H9 (cell line): ENCODE measurements around the gene IFNA6. TPM values are rescaled to one million over a fixed set of nuclear protein-coding genes. Genes with fewer than 3 reads are reported as not detected.

Source experiments
- DNase-seq: peaks from one replicate; pipeline ENCODE4 v3.0.0-alpha.2; 2017
- H2AFZ ChIP-seq: one replicate; pipeline ENCODE4 v1.6.1; 2013; ENCODE audit warnings: mild to moderate bottlenecking, low read length, control low read depth, moderate library complexity
- H2AK5ac ChIP-seq: 2 replicates; pipeline ENCODE4 v1.6.1; 2013; ENCODE audit warnings: low read length, control low read depth, mixed read lengths; ENCODE audit not compliant: insufficient read length
- H2BK120ac ChIP-seq: one replicate; pipeline ENCODE4 v1.6.1; 2013; ENCODE audit warnings: low read depth, mild to moderate bottlenecking, low read length, control low read depth, inconsistent platforms; ENCODE audit not compliant: poor library complexity, severe bottlenecking
- H2BK12ac ChIP-seq: 2 replicates; pipeline ENCODE4 v1.6.1; 2013; ENCODE audit warnings: low read length, control low read depth, mixed read lengths, low read depth; ENCODE audit not compliant: insufficient read length
- H2BK15ac ChIP-seq: 2 replicates; pipeline ENCODE4 v1.6.1; 2013; ENCODE audit warnings: low read depth, low read length, control low read depth
- H2BK20ac ChIP-seq: one replicate; pipeline ENCODE4 v1.6.1; 2013; ENCODE audit warnings: low read depth, mild to moderate bottlenecking, low read length, control low read depth, inconsistent platforms; ENCODE audit not compliant: poor library complexity, severe bottlenecking
- H2BK5ac ChIP-seq: 2 replicates; pipeline ENCODE4 v1.6.1; 2013; ENCODE audit warnings: low read length, control low read depth, mixed read lengths; ENCODE audit not compliant: insufficient read length
- H3K14ac ChIP-seq: 2 replicates; pipeline ENCODE4 v1.6.1; 2013; ENCODE audit warnings: low read length, control low read depth; ENCODE audit not compliant: insufficient read depth
- H3K18ac ChIP-seq: 2 replicates; pipeline ENCODE4 v1.6.1; 2013; ENCODE audit warnings: low read depth, mild to moderate bottlenecking, mixed read lengths, low read length, control low read depth; ENCODE audit not compliant: insufficient read length
- H3K23ac ChIP-seq: 2 replicates; pipeline ENCODE4 v1.6.1; 2013; ENCODE audit warnings: low read length, control low read depth, mixed read lengths, low read depth; ENCODE audit not compliant: insufficient read length
- H3K23me2 ChIP-seq: 2 replicates; pipeline ENCODE4 v1.6.1; 2013; ENCODE audit warnings: low read depth, mild to moderate bottlenecking, mixed read lengths, low read length, control low read depth; ENCODE audit not compliant: insufficient read length, poor library complexity, severe bottlenecking
- H3K27ac ChIP-seq: 2 replicates; pipeline ENCODE4 v1.5.1; 2013; ENCODE audit warnings: low read length, control low read depth, mixed read lengths, low read depth; ENCODE audit not compliant: insufficient read length
- H3K27me3 ChIP-seq: 2 replicates; pipeline ENCODE4 v1.6.1; 2013; ENCODE audit warnings: low read length, control low read depth, inconsistent platforms; ENCODE audit not compliant: insufficient read depth
- H3K4ac ChIP-seq: 2 replicates; pipeline ENCODE4 v1.6.1; 2013; ENCODE audit warnings: low read depth, mild to moderate bottlenecking, control low read depth, inconsistent platforms, low read length, moderate library complexity
- H3K4me1 ChIP-seq: 2 replicates; pipeline ENCODE4 v1.6.1; 2013; ENCODE audit warnings: low read length, control low read depth, inconsistent platforms; ENCODE audit not compliant: insufficient read depth
- H3K4me2 ChIP-seq: 2 replicates; pipeline ENCODE4 v1.6.1; 2013; ENCODE audit warnings: low read length, control low read depth, mixed read lengths; ENCODE audit not compliant: insufficient read length, insufficient read depth
- H3K56ac ChIP-seq: 2 replicates; pipeline ENCODE4 v1.6.1; 2013; ENCODE audit warnings: low read depth, mild to moderate bottlenecking, mixed read lengths, low read length, control low read depth; ENCODE audit not compliant: insufficient read length
- H3K79me1 ChIP-seq: 2 replicates; pipeline ENCODE4 v1.6.1; 2013; ENCODE audit warnings: low read depth, mild to moderate bottlenecking, moderate library complexity, low read length, control low read depth, inconsistent platforms; ENCODE audit not compliant: insufficient read depth, poor library complexity, severe bottlenecking
- H3K79me2 ChIP-seq: 2 replicates; pipeline ENCODE4 v1.6.1; 2013; ENCODE audit warnings: low read length, control low read depth, inconsistent platforms; ENCODE audit not compliant: insufficient read depth
- H3K9ac ChIP-seq: 2 replicates; pipeline ENCODE4 v1.6.1; 2013; ENCODE audit warnings: low read length, control low read depth, mixed read lengths; ENCODE audit not compliant: insufficient read length; ENCODE audit errors: extremely low read depth
- H3K9me3 ChIP-seq: one replicate; pipeline ENCODE4 v1.6.1; 2013; ENCODE audit warnings: low read depth, low read length, inconsistent platforms; ENCODE audit not compliant: control insufficient read depth
- H3T11ph ChIP-seq: one replicate; pipeline ENCODE4 v1.6.1; 2013; ENCODE audit warnings: mild to moderate bottlenecking, low read length, control low read depth, inconsistent platforms
- H4K20me1 ChIP-seq: one replicate; pipeline ENCODE4 v1.6.1; 2013; ENCODE audit not compliant: control insufficient read depth, insufficient read length, insufficient read depth
- H4K5ac ChIP-seq: 2 replicates; pipeline ENCODE4 v1.6.1; 2013; ENCODE audit warnings: low read depth, mild to moderate bottlenecking, mixed read lengths, low read length, control low read depth; ENCODE audit not compliant: insufficient read length
- H4K8ac ChIP-seq: replicated peaks from 2 replicates; pipeline ENCODE4 v1.6.1; 2013; ENCODE audit warnings: low read length, control low read depth, mixed read lengths, low read depth; ENCODE audit not compliant: insufficient read length
- H4K91ac ChIP-seq: 2 replicates; pipeline ENCODE4 v1.6.1; 2013; ENCODE audit warnings: low read depth, mild to moderate bottlenecking, moderate library complexity, mixed read lengths, low read length, control low read depth; ENCODE audit not compliant: insufficient read length
- H3K27ac Mint-ChIP-seq, 3 experiments: 2 replicates in 2 of 3; 3 replicates in 1 of 3; pipeline ENCODE4 v1.8.0; 2020 to 2021; ENCODE audit warnings: mixed read lengths in 3 of 3, mild to moderate bottlenecking in 1 of 3, moderate library complexity in 1 of 3
- H3K27me3 Mint-ChIP-seq: 2 replicates; pipeline ENCODE4 v1.8.0; 2021; ENCODE audit warnings: low read depth, mild to moderate bottlenecking, moderate library complexity, mixed read lengths
- H3K36me3 Mint-ChIP-seq, 3 experiments: 2 replicates in 2 of 3; 3 replicates in 1 of 3; pipeline ENCODE4 v1.8.0; 2020 to 2021; ENCODE audit warnings: low read depth in 3 of 3, mixed read lengths in 3 of 3; ENCODE audit not compliant: insufficient read depth in 1 of 3
- H3K4me1 Mint-ChIP-seq, 2 experiments: 2 replicates each; pipeline ENCODE4 v1.8.0; 2020; ENCODE audit warnings: mixed read lengths in 2 of 2
- H3K4me3 Mint-ChIP-seq, 2 experiments: 2 replicates in 1 of 2; 3 replicates in 1 of 2; pipeline ENCODE4 v1.8.0; 2020 to 2021; ENCODE audit warnings: mild to moderate bottlenecking in 2 of 2, mixed read lengths in 2 of 2, moderate library complexity in 1 of 2
- H3K9me3 Mint-ChIP-seq, 2 experiments: 2 replicates in 1 of 2; 3 replicates in 1 of 2; pipeline ENCODE4 v1.8.0; 2020; ENCODE audit warnings: mild to moderate bottlenecking in 2 of 2, mixed read lengths in 2 of 2, moderate library complexity in 1 of 2
- CTCF ChIP-seq: fragments of 200-600 bp; sonication (generic); conservative IDR thresholded peaks from 3 replicates; pipeline ENCODE4 v1.8.0; 2021; ENCODE audit warnings: antibody characterized with exemption, mild to moderate bottlenecking
- WGBS: extraction: QIAGEN DNeasy Blood & Tissue Kit; methylation state at CpG from one replicate; pipeline ENCODE4 v1.1.7; 2013; ENCODE audit warnings: missing lambda C conversion rate, low lambda C conversion rate, mixed read lengths; ENCODE audit not compliant: insufficient read length; ENCODE audit errors: extremely low coverage; 5-methylcytosine and 5-hydroxymethylcytosine counted together
- total RNA-seq: library from RNA; stranded (reverse); gene quantifications from 2 replicates; pipeline ENCODE4 v1.2.1, GENCODE V29; 2021

The IFNA6 gene
- total RNA-seq, 1 experiment from 2014 or later: not detected

- H3K36me3 Mint-ChIP-seq: no peaks in the 10 kb centered on the region
- H2BK12ac ChIP-seq: no peak overlapping the region
- DNase-seq: no peak
- no peak overlapping the region for H4K5ac ChIP-seq
- H3K56ac ChIP-seq: no peak overlapping the region
- no peaks in the 10 kb centered on the region for H3K79me1 ChIP-seq
- no peak overlapping the region for H3K14ac ChIP-seq
- H3K4ac ChIP-seq: no peak overlapping the region
- H3K9ac ChIP-seq: no peak overlapping the region
- H3K9me3 Mint-ChIP-seq: no peaks in the 10 kb centered on the region; a peak in 1 of 5 replicates
- no CpG with 5 or more reads among the region's 5 CpGs for WGBS
- no peaks in the 10 kb centered on the region for H3K9me3 ChIP-seq
- H3K18ac ChIP-seq: no peak overlapping the region
- peaks cover 7 to 11% of the 10 kb centered on the region in 2 experiments for H3K4me1 Mint-ChIP-seq
- H3K4me2 ChIP-seq: no peak overlapping the region
- no peak overlapping the region for H3K4me3 Mint-ChIP-seq
- no peaks in the 10 kb centered on the region for H3K4me1 ChIP-seq
- H2AFZ ChIP-seq: no peak overlapping the region
- H2AK5ac ChIP-seq: no peak overlapping the region
- no peak overlapping the region for H3T11ph ChIP-seq
- no peak overlapping the region for H3K23ac ChIP-seq
- H4K20me1 ChIP-seq: no peaks in the 10 kb centered on the region
- H3K27me3 Mint-ChIP-seq: peaks cover 77% of the 10 kb centered on the region
- H3K23me2 ChIP-seq: no peaks in the 10 kb centered on the region
- no peak overlapping the region for H3K27ac ChIP-seq
- H2BK5ac ChIP-seq: no peak overlapping the region
- H3K27ac Mint-ChIP-seq: no peak overlapping the region
- H4K8ac ChIP-seq: no peak overlapping the region
- H4K91ac ChIP-seq: no peak overlapping the region
- H2BK120ac ChIP-seq: no peak overlapping the region
- H3K27me3 ChIP-seq: peaks cover 6% of the 10 kb centered on the region; the same call in 1 of the 2 replicates
- H2BK20ac ChIP-seq: no peak overlapping the region
- no peaks in the 10 kb centered on the region for H3K79me2 ChIP-seq
- H2BK15ac ChIP-seq: no peak overlapping the region
- TF ChIP-seq CTCF: no peak
Measured at GRCh38 chr9:21398955-21399489, 48.3 kb upstream of the IFNA6 start.
